Measurements from ENCODE around the gene IFNA7.
"Not testable (repeated sequence)": the region's sequence is repeated elsewhere in the genome, so short reads cannot be mapped to it uniquely, and the experiment has no call there.

Gene IFNA7

DNA sequence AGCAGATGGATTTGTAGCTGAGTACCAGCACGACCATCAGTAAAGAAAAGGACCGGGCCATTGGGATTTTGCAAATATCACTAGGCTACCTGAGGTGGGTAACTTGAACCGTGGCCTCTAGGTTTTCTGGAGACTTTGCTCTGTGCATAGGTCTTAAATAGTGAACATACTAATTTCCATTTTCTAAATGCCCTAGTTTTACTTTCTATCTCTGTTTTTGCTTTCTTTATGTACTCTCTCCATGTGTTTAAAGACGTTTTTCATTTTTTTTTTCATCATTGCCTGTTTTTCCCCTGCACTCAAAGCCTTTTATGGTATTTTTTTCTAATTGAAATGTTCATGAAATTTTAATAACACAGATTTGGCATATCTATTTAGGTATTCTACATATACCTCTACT is at the start of gene IFNA7:
TSS of gene IFNA7 (minus strand) at position 101 of the 400 bp plus-strand sequence. CDS start at position 61, 40 bp downstream.
- H3K27ac ChIP-seq (ENCODE audit: low read depth, low read length); H3K9me3 ChIP-seq (ENCODE audit: control insufficient read depth, insufficient read depth, low read length); H3K9ac ChIP-seq (ENCODE audit: low read depth, low read length); H3K4me1 ChIP-seq (ENCODE audit: control insufficient read depth, insufficient read depth, low read length); H3K27me3 ChIP-seq (ENCODE audit: control insufficient read depth, insufficient read depth, low read length); H3K36me3 ChIP-seq (ENCODE audit: control insufficient read depth, insufficient read depth, low read length); H3K4me3 ChIP-seq (ENCODE audit: low read depth, low read length): not testable (repeated sequence)

DNA sequence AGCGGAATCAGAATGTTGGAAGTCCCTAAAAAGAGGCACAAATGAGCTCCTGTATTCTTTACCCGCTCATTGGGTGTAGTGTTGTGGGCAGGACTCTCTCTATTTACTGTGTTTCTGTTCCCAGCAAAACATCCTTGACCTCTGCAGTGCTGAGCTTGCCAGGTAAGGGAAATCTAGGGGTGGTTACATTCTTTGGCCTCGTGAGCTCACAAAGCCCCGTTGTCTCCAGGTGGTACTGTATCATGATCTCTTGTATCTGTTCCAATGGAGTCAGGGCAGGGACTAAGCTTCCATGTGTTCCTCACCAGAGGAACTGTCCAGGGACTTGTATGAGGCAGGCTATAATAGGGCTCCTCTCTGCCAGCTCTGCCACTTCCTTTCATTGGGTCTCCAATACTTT is 49.6 kb upstream of the IFNA7 start:
- Histone ChIP-seq H3K27me3 (ENCODE audit: control insufficient read depth, insufficient read depth, low read length) (peaks cover 6% of the 10 kb centered on the region), H3K9me3 (ENCODE audit: control insufficient read depth, insufficient read depth, low read length) (no peaks in the 10 kb centered on the region), H3K4me1 (ENCODE audit: control insufficient read depth, insufficient read depth, low read length) (peaks cover 6% of the 10 kb centered on the region; the same call in 1 of the 2 replicates), H3K9ac (ENCODE audit: low read depth, low read length) (no peak overlapping the region), H3K4me3 (ENCODE audit: low read depth, low read length) (no peak overlapping the region), H3K36me3 (ENCODE audit: control insufficient read depth, insufficient read depth, low read length) (no peaks in the 10 kb centered on the region), H3K27ac (ENCODE audit: low read depth, low read length) (peak overlapping the region; percentile 22)

DNA sequence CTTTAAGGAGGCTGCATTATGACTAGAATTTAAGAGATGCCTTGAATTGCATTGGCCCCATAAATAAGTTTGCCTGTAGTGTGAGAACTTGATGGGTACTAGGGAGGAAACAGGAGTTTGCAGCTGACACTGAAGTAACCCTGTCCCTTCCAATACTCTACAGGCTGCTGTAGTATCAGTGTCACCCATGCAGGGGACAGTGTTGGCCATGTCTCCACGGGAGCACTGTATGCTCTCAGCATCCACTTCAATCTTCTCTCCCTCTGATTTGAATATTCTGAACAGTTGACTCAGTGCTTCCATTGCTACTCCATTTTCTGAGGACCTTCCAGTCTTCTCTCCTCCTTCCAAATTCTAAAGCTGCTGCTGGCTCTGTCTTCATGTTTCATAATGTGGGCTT is 49.2 kb upstream of the IFNA7 start:
- peaks cover 6% of the 10 kb centered on the region for H3K27me3 ChIP-seq (ENCODE audit: control insufficient read depth, insufficient read depth, low read length)
- H3K27ac ChIP-seq (ENCODE audit: low read depth, low read length) = peak overlapping the region; percentile 22
- H3K9ac ChIP-seq (ENCODE audit: low read depth, low read length) = no peak overlapping the region

DNA sequence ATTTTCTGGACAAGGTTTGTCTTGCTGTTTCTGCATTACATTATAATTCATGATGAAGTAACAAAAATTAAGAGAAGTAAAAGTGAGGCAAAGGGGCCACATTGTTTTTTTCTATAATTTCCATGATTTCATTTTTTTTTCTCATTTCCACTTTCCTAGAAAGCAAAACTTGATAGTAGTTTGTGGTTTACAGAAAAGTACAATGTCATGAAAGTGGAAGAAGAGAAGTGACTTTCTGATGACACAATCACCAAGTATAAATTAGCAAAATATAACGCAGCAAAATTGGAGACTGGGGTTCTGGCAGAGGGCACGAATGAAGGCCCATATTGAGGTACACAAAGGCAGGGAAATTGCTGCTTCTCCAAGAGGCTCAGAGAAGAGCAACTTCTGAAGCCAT is 42.8 kb upstream of the IFNA7 start:
- no peaks in the 10 kb centered on the region for H3K27me3 ChIP-seq (ENCODE audit: control insufficient read depth, insufficient read depth, low read length)
- H3K4me3 ChIP-seq (ENCODE audit: low read depth, low read length) = no peak overlapping the region
- no peaks in the 10 kb centered on the region for H3K9me3 ChIP-seq (ENCODE audit: control insufficient read depth, insufficient read depth, low read length)
- no peaks in the 10 kb centered on the region for H3K36me3 ChIP-seq (ENCODE audit: control insufficient read depth, insufficient read depth, low read length)
- H3K27ac ChIP-seq (ENCODE audit: low read depth, low read length) = no peak overlapping the region
- H3K9ac ChIP-seq (ENCODE audit: low read depth, low read length) = no peak overlapping the region
- H3K4me1 ChIP-seq (ENCODE audit: control insufficient read depth, insufficient read depth, low read length) = no peaks in the 10 kb centered on the region

More for the DNA sequence above, 49.2 kb upstream of the IFNA7 start:
- Histone ChIP-seq H3K36me3 (ENCODE audit: control insufficient read depth, insufficient read depth, low read length) (no peaks in the 10 kb centered on the region), H3K4me1 (ENCODE audit: control insufficient read depth, insufficient read depth, low read length) (peaks cover 6% of the 10 kb centered on the region; the same call in 1 of the 2 replicates), H3K4me3 (ENCODE audit: low read depth, low read length) (no peak overlapping the region), H3K9me3 (ENCODE audit: control insufficient read depth, insufficient read depth, low read length) (no peaks in the 10 kb centered on the region)

DNA sequence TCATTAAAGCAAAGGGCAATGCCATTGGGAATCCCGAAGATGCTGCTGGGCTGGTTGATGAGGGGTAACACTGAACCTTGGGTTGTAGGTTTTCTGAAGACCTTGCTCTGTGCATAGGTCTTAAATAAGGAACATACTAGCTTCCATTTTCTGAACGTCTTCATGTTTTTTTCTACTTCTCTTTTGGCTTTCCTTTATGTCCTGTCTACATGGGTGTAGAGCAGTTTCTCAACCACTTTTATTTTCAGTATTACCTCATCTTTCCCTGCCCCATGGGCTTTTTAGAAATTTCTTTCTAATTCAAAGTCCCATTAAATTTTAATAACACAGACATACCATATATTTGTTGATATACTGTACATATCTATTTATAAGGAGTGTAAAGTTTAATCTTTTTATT is 37.9 kb upstream of the IFNA7 start, which contains the start of gene IFNA14:
TSS of gene IFNA14 (minus strand) at position 95 of the 400 bp plus-strand sequence. CDS start at position 25, 70 bp downstream.
- Histone ChIP-seq H3K9me3 (ENCODE audit: control insufficient read depth, insufficient read depth, low read length) (no peaks in the 10 kb centered on the region), H3K27me3 (ENCODE audit: control insufficient read depth, insufficient read depth, low read length) (no peaks in the 10 kb centered on the region), H3K4me3 (ENCODE audit: low read depth, low read length) (no peak within 1 kb of the TSS), H3K9ac (ENCODE audit: low read depth, low read length) (no peak within 1 kb of the TSS), H3K4me1 (ENCODE audit: control insufficient read depth, insufficient read depth, low read length) (no peaks in the 10 kb centered on the region), H3K36me3 (ENCODE audit: control insufficient read depth, insufficient read depth, low read length) (no peaks in the 10 kb centered on the region), H3K27ac (ENCODE audit: low read depth, low read length) (no peak within 1 kb of the TSS)

DNA sequence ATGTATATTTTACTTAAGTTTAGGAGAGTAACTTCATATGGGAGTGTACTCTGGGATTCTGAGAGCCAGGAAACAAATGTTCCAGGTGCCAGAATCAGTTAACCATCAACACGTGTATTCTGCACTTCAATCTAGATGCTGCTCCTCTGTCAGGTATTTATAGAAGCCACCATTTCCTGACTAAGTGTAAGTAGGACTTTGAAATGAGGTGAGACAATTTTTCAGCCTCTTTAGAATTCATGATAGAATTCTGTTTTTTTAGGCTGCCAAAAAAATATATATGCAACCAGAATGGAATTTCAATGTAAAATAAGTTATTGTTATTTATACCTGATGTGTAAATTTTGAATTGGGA is 34.3 kb upstream of the IFNA7 start:
- not testable (repeated sequence) for H3K4me3 ChIP-seq (ENCODE audit: low read depth, low read length); H3K36me3 ChIP-seq (ENCODE audit: control insufficient read depth, insufficient read depth, low read length); H3K9ac ChIP-seq (ENCODE audit: low read depth, low read length); H3K4me1 ChIP-seq (ENCODE audit: control insufficient read depth, insufficient read depth, low read length); H3K9me3 ChIP-seq (ENCODE audit: control insufficient read depth, insufficient read depth, low read length); H3K27me3 ChIP-seq (ENCODE audit: control insufficient read depth, insufficient read depth, low read length); H3K27ac ChIP-seq (ENCODE audit: low read depth, low read length)

DNA sequence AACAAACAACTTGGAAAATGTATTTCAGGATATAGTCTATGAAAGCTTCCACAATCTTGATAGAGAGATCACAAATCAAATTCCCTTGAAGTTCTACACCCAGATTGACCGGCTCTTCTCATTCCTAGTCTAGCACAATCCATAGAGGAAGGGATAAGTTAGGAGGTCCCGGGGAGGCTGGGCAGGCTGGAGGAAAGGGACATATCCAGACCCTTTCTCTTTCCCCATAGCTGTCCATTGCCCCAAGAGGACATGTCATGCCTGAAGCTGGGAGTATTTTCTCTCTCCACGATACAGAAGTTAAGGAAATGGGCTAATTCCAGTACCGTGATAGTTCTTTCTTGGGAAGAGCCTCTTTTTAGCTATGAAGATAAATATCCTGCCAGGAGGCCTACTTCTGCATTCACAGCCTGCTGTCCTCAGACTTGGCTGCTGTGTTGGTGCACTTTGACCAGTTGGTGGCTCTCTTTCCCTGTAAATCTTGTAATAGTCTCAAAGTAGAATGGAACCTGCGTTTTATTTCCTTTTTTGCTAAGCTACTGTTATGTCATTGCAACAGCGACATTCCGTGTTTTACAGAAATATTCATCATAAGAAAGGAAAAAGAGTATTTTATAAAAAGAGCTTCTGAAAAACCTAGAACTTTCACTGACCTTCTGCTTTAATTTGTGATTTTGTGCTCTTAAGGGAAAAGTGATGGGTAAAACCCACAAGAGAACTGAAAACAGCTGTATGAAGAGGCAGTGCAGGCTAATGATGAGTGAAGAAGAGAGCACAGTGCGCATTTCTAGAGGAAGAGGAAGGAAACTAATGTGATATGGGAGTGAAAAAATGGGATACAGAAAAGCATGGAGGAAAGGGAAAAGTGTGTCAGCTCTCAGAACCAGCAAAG is 33.7 kb upstream of the IFNA7 start:
- not testable (repeated sequence) for H3K27ac ChIP-seq (ENCODE audit: low read depth, low read length); H3K4me3 ChIP-seq (ENCODE audit: low read depth, low read length); H3K36me3 ChIP-seq (ENCODE audit: control insufficient read depth, insufficient read depth, low read length); H3K9ac ChIP-seq (ENCODE audit: low read depth, low read length); H3K27me3 ChIP-seq (ENCODE audit: control insufficient read depth, insufficient read depth, low read length); H3K9me3 ChIP-seq (ENCODE audit: control insufficient read depth, insufficient read depth, low read length); H3K4me1 ChIP-seq (ENCODE audit: control insufficient read depth, insufficient read depth, low read length)

DNA sequence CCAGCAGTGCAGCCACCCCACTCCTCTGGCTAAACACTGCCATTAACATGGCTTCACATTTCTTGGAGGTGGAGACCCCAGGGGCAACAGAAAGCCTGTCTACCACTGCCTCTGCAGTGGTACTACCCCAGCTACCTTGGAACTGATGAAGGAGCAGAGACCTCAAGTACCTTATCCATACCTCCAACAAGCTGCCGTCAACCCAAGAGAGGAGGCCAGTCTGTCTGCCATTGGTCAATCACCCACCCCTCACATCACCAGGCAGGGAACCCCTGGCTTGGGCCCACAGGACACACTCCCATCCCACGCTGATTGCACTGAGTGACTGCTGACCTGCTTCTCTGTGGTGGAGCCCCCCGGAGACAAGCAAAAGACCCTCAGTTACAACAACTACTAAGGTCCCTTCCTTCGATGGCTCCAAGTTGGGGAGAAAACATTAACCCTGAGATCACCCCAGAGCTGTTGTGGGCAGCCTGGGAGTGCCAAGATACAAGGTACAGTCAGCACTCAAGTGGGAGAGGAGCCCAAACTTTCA is 32.2 kb upstream of the IFNA7 start:
- H3K27ac ChIP-seq (ENCODE audit: low read depth, low read length) = no peak overlapping the region
- H3K9ac ChIP-seq (ENCODE audit: low read depth, low read length) = no peak overlapping the region
- H3K4me3 ChIP-seq (ENCODE audit: low read depth, low read length) = no peak overlapping the region
- H3K9me3 ChIP-seq (ENCODE audit: control insufficient read depth, insufficient read depth, low read length) = no peaks in the 10 kb centered on the region
- no peaks in the 10 kb centered on the region for H3K36me3 ChIP-seq (ENCODE audit: control insufficient read depth, insufficient read depth, low read length)
- no peaks in the 10 kb centered on the region for H3K4me1 ChIP-seq (ENCODE audit: control insufficient read depth, insufficient read depth, low read length)
- no peaks in the 10 kb centered on the region for H3K27me3 ChIP-seq (ENCODE audit: control insufficient read depth, insufficient read depth, low read length)

DNA sequence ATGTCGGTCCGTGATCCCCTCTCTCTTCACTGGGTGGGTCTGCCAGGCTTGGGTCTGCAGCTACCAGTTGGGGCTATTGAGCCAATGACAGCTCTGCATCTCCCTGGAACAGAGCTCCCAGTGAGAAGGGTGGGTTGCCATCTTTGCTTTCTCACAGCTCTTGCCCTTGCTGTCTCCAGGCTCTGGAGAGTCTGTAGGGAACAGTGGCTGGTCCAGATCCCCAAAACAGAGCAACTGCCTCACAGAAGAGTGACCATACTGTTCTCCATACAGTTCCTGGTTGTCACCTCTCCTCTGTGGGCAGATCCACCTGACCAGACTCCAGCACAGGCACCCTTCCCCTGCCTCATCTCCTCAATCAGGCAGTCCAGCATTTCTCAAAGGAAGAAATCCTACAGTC is 31.3 kb upstream of the IFNA7 start:
- H3K9me3 ChIP-seq (ENCODE audit: control insufficient read depth, insufficient read depth, low read length) = no peaks in the 10 kb centered on the region
- no peak overlapping the region for H3K4me3 ChIP-seq (ENCODE audit: low read depth, low read length)
- no peak overlapping the region for H3K27ac ChIP-seq (ENCODE audit: low read depth, low read length)
- H3K4me1 ChIP-seq (ENCODE audit: control insufficient read depth, insufficient read depth, low read length) = no peaks in the 10 kb centered on the region
- H3K9ac ChIP-seq (ENCODE audit: low read depth, low read length) = no peak overlapping the region
- H3K36me3 ChIP-seq (ENCODE audit: control insufficient read depth, insufficient read depth, low read length) = no peaks in the 10 kb centered on the region
- H3K27me3 ChIP-seq (ENCODE audit: control insufficient read depth, insufficient read depth, low read length) = no peaks in the 10 kb centered on the region

DNA sequence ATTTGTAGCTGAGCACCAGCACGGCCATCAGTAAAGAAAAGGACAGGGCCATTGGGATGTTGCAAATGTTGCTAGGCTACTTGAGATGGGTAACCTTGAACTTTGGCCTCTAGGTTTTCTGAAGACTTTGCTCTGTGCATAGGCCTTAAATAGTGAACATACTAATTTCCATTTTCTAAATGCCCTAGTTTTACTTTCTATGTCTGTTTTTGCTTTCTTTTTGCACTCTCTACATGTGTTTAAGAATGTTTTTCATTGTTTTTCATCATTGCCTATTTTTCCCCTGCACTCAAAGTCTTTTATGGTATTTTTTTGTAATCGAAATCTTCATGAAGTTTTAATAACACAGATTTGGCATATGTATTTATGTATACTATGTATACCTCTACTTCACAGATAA is 26.1 kb upstream of the IFNA7 start, which contains the start of gene IFNA17:
TSS of gene IFNA17 (minus strand) at position 101 of the 400 bp plus-strand sequence. CDS start at position 52, 49 bp downstream.
- no peak within 1 kb of the TSS for H3K9ac ChIP-seq (ENCODE audit: low read depth, low read length)
- H3K36me3 ChIP-seq (ENCODE audit: control insufficient read depth, insufficient read depth, low read length) = no peaks in the 10 kb centered on the region
- H3K9me3 ChIP-seq (ENCODE audit: control insufficient read depth, insufficient read depth, low read length) = no peaks in the 10 kb centered on the region
- no peak within 1 kb of the TSS for H3K4me3 ChIP-seq (ENCODE audit: low read depth, low read length)
- no peaks in the 10 kb centered on the region for H3K4me1 ChIP-seq (ENCODE audit: control insufficient read depth, insufficient read depth, low read length)
- H3K27ac ChIP-seq (ENCODE audit: low read depth, low read length) = no peak within 1 kb of the TSS
- H3K27me3 ChIP-seq (ENCODE audit: control insufficient read depth, insufficient read depth, low read length) = no peaks in the 10 kb centered on the region

DNA sequence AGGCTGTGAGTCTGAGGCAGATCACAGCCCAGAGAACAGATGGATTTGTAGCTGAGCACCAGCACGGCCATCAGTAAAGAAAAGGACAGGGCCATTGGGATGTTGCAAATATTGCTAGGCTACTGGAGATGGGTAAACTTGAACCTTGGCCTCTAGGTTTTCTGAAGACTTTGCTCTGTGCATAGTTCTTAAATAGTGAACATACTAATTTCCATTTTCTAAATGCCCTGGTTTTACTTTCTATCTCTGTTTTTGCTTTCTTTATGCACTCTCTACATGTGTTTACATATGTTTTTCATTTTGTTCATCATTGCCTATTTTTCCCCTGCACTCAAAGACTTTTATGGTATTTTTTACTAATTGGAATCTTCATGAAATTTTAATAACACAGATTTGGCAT is 15.2 kb upstream of the IFNA7 start, which contains the start of gene IFNA16:
TSS of gene IFNA16 (minus strand) at position 101 of the 400 bp plus-strand sequence. CDS start at position 95, 6 bp downstream.
- H3K9ac ChIP-seq (ENCODE audit: low read depth, low read length); H3K27ac ChIP-seq (ENCODE audit: low read depth, low read length); H3K4me3 ChIP-seq (ENCODE audit: low read depth, low read length); H3K4me1 ChIP-seq (ENCODE audit: control insufficient read depth, insufficient read depth, low read length); H3K27me3 ChIP-seq (ENCODE audit: control insufficient read depth, insufficient read depth, low read length); H3K36me3 ChIP-seq (ENCODE audit: control insufficient read depth, insufficient read depth, low read length); H3K9me3 ChIP-seq (ENCODE audit: control insufficient read depth, insufficient read depth, low read length): not testable (repeated sequence)

Measured in HUES48 (cell line).